ENCODE measurements around the gene IFITM10. TPM values are rescaled to one million over a fixed set of nuclear protein-coding genes. Genes with fewer than 3 reads are reported as not detected.

Gene IFITM10
- total RNA-seq, 1 experiment from 2014 or later, result 0.11 TPM

GRCh38 chr11:1752907-1753228, 2.5 kb upstream of the IFITM10 start:
- no peak for DNase-seq (ENCODE audit: low read depth)

GRCh38 chr11:1751999-1752906, 1.9 kb upstream of the IFITM10 start:
- no peak for DNase-seq (ENCODE audit: low read depth)

- no peak for DNase-seq (ENCODE audit: low read depth)
Observed at GRCh38 chr11:1751531-1751921, 1.1 kb upstream of the IFITM10 start.

- no peak for DNase-seq (ENCODE audit: low read depth)
Observed at GRCh38 chr11:1750840-1751530, 590 bp upstream of the IFITM10 start.

GRCh38 chr11:1749395-1750351, 722 bp downstream of the IFITM10 start:
- DNase-seq (ENCODE audit: low read depth), result peak; percentile 94

- peak; percentile 66 for DNase-seq (ENCODE audit: low read depth)
Observed at GRCh38 chr11:1748636-1749394, 1.6 kb downstream of the IFITM10 start.

- DNase-seq (ENCODE audit: low read depth), result no peak
Observed at GRCh38 chr11:1747753-1748635, 2.4 kb downstream of the IFITM10 start.

- DNase-seq (ENCODE audit: low read depth), result no peak
Observed at GRCh38 chr11:1746956-1747752, 3.2 kb downstream of the IFITM10 start.

GRCh38 chr11:1746511-1746931, 3.9 kb downstream of the IFITM10 start:
- no peak for DNase-seq (ENCODE audit: low read depth)

GRCh38 chr11:1745701-1746320, 4.6 kb downstream of the IFITM10 start:
- DNase-seq (ENCODE audit: low read depth), result no peak

- no peak for DNase-seq (ENCODE audit: low read depth)
Observed at GRCh38 chr11:1744891-1745700, 5.3 kb downstream of the IFITM10 start.

- no peak for DNase-seq (ENCODE audit: low read depth)
Observed at GRCh38 chr11:1744137-1744886, 6.1 kb downstream of the IFITM10 start.

GRCh38 chr11:1743585-1744136, 6.7 kb downstream of the IFITM10 start:
- no peak for DNase-seq (ENCODE audit: low read depth)

GRCh38 chr11:1742869-1743584, 7.4 kb downstream of the IFITM10 start:
- DNase-seq (ENCODE audit: low read depth), result no peak

- no peak for DNase-seq (ENCODE audit: low read depth)
Observed at GRCh38 chr11:1742371-1742770, 8.0 kb downstream of the IFITM10 start.

GRCh38 chr11:1741741-1742140, 8.7 kb downstream of the IFITM10 start:
- no peak for DNase-seq (ENCODE audit: low read depth)
